Transverse colon (tissue), 3 donors: ENCODE results near the gene NUDC.

Experiments used
- EP300 ChIP-seq: sonication (generic); formaldehyde crosslinking; IDR thresholded peaks from one replicate; pipeline ENCODE4 v1.6.1; 2017; ENCODE audit warnings: antibody characterized with exemption, low read depth
- POLR2A ChIP-seq: fragments of 450-650 bp; IDR thresholded peaks from one replicate; pipeline ENCODE4 v1.6.1; 2016; ENCODE audit warnings: antibody characterized with exemption, mild to moderate bottlenecking, moderate library complexity
- TF ChIP-seq, protein P1 (sequence below), 5 experiments: fragments of 200-600 bp in 3 of 5; fragments of 450-650 bp in 2 of 5; sonication (generic) in 3 of 5; IDR thresholded peaks; 1 replicate in 2 of 5; 2 replicates in 3 of 5; pipeline ENCODE4 v1.5.1; 2016 to 2017; ENCODE audit warnings: antibody characterized with exemption in 5 of 5, inconsistent platforms in 3 of 5, mild to moderate bottlenecking in 2 of 5, moderate library complexity in 1 of 5

DNA sequence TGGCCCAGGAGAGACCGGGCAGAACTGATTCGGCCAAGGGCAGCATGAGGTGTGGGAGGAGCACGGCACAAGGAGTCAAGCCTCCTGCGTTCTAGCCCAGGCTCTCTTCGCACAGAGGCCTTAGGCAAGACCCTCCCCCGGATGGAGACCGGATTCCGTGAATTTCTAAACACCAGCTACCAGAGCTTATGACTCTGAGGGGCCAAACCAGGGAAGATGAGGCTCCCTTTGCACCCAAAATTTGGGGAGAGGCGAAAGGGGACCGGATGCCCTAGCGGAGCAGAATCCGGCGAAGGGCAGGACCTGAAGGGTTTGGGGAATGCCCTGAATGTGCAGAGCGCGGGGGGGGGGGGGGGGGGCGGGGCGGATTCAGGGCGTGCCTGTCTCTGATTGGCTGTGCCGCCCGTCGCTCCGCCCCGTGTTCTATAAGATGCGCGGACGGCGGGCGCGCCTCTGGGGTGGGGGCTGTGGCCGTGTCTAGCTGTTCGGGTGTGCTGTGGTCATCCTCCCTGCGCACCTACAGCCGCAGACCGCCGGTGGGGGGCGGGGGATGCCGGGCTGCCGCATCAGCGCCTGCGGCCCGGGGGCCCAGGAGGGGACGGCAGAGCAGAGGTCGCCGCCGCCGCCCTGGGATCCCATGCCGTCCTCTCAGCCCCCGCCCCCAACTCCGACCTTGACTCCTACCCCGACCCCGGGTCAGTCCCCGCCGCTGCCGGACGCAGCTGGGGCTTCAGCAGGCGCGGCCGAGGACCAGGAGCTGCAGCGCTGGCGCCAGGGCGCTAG lies 71.9 kb downstream of the NUDC start, which contains the start of gene TRNP1:
- TF ChIP-seq, protein P1, sequence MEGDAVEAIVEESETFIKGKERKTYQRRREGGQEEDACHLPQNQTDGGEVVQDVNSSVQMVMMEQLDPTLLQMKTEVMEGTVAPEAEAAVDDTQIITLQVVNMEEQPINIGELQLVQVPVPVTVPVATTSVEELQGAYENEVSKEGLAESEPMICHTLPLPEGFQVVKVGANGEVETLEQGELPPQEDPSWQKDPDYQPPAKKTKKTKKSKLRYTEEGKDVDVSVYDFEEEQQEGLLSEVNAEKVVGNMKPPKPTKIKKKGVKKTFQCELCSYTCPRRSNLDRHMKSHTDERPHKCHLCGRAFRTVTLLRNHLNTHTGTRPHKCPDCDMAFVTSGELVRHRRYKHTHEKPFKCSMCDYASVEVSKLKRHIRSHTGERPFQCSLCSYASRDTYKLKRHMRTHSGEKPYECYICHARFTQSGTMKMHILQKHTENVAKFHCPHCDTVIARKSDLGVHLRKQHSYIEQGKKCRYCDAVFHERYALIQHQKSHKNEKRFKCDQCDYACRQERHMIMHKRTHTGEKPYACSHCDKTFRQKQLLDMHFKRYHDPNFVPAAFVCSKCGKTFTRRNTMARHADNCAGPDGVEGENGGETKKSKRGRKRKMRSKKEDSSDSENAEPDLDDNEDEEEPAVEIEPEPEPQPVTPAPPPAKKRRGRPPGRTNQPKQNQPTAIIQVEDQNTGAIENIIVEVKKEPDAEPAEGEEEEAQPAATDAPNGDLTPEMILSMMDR (IDR thresholded peaks at IDR 0.05), result no peak
- TF ChIP-seq POLR2A, result peak; percentile 38
- no peak for TF ChIP-seq EP300
